Endothelial cell of umbilical vein (primary cell): Measurements from ENCODE around the gene MAP4K3. TPM values are rescaled to one million over a fixed set of nuclear protein-coding genes. Genes with fewer than 3 reads are reported as not detected.

Source experiments
- BruUV-seq: library from RNA; stranded (reverse); fragments of 400-500 nt; replicated peaks from 2 replicates; lab custom pipeline; 2021; lab: Mats Ljungman, UMichigan
- CTCF ChIA-PET: fragments of 300-600, 350-600 bp; sonication (Branson Sonifier 250); formaldehyde crosslinking; loops from one replicate; lab custom pipeline; 2021; ENCODE audit warnings: antibody characterized with exemption, inconsistent platforms; lab: Charles Lee
- POLR2A ChIA-PET: fragments of 300-600, 350-600 bp; sonication (Branson Sonifier 250); formaldehyde crosslinking; loops from one replicate; lab custom pipeline; 2021; ENCODE audit warnings: antibody characterized with exemption, inconsistent platforms; lab: Charles Lee
- DNase-seq: peaks from one replicate; pipeline ENCODE4 v3.0.0-alpha.2; 2011; ENCODE audit warnings: low read depth, low spot score
- FAIRE-seq: peaks from 2 replicates; lab custom pipeline; 2011; peaks lifted over from hg19 to GRCh38; lab: Jason Lieb, UNC
- H2AFZ ChIP-seq: 2 replicates; pipeline ENCODE4 v1.6.0; 2012; ENCODE audit warnings: low read depth, low read length, control low read depth, inconsistent platforms
- H3K27ac ChIP-seq: 2 replicates; pipeline ENCODE4 v1.5.1; 2011; ENCODE audit warnings: low read depth, mild to moderate bottlenecking, control low read depth, low read length, moderate library complexity; ENCODE audit not compliant: insufficient read depth
- H3K27me3 ChIP-seq, 2 experiments: 2 replicates each; pipeline versions ENCODE4 v1.6.0 to v1.6.1; 2011; ENCODE audit warnings: low read length in 2 of 2, mixed read lengths in 1 of 2; ENCODE audit not compliant: control insufficient read depth in 2 of 2, insufficient read depth in 2 of 2
- H3K36me3 ChIP-seq, 2 experiments: 2 replicates in 1 of 2; 3 replicates in 1 of 2; pipeline ENCODE4 v1.5.1; 2011; ENCODE audit warnings: low read length in 2 of 2, mild to moderate bottlenecking in 1 of 2, moderate library complexity in 1 of 2; ENCODE audit not compliant: control insufficient read depth in 2 of 2, insufficient read depth in 2 of 2; ENCODE audit errors: extremely low read depth in 1 of 2
- H3K4me1 ChIP-seq: 3 replicates; pipeline ENCODE4 v1.5.1; 2011; ENCODE audit warnings: mild to moderate bottlenecking, low read length; ENCODE audit not compliant: control insufficient read depth, insufficient read depth; ENCODE audit errors: extremely low read depth
- H3K4me2 ChIP-seq: 2 replicates; pipeline ENCODE4 v1.6.1; 2011; ENCODE audit warnings: low read length, control low read depth, mixed read lengths; ENCODE audit not compliant: insufficient read depth
- H3K4me3 ChIP-seq, 3 experiments: fragments of 200-600 bp in 1 of 3; sonication (generic), shearing (Covaris generic) in 1 of 3; replicated peaks in 1 of 3; 2 replicates each; pipeline ENCODE4 v1.5.1; 2011 to 2016; ENCODE audit warnings: control low read depth in 3 of 3, low read length in 3 of 3, mild to moderate bottlenecking in 2 of 3, inconsistent platforms in 1 of 3, low read depth in 1 of 3, moderate library complexity in 1 of 3; ENCODE audit not compliant: insufficient read depth in 1 of 3
- H3K79me2 ChIP-seq: 2 replicates; pipeline ENCODE4 v1.6.0; 2012; ENCODE audit warnings: low read length, inconsistent platforms; ENCODE audit not compliant: control insufficient read depth, insufficient read depth
- H3K9ac ChIP-seq: replicated peaks from 2 replicates; pipeline ENCODE3; 2011; ENCODE audit warnings: low read length, control low read depth; ENCODE audit not compliant: insufficient read depth; ENCODE audit errors: extremely low read depth
- H3K9me1 ChIP-seq: replicated peaks from 3 replicates; pipeline ENCODE4 v1.6.0; 2011; ENCODE audit warnings: mild to moderate bottlenecking, low read length; ENCODE audit not compliant: control insufficient read depth, insufficient read depth; ENCODE audit errors: extremely low read depth
- H3K9me3 ChIP-seq: replicated peaks from 2 replicates; pipeline ENCODE4 v1.5.1; 2012; ENCODE audit warnings: low read length, inconsistent platforms; ENCODE audit not compliant: control insufficient read depth, insufficient read depth
- H4K20me1 ChIP-seq: replicated peaks from 2 replicates; pipeline ENCODE3; 2011; ENCODE audit warnings: mild to moderate bottlenecking, low read length; ENCODE audit not compliant: control insufficient read depth, insufficient read depth; ENCODE audit errors: extremely low read depth
- EZH2 ChIP-seq: IDR thresholded peaks from 2 replicates; pipeline ENCODE4 v1.6.1; 2012; ENCODE audit warnings: borderline replicate concordance, low read depth, mild to moderate bottlenecking, moderate library complexity, low read length, inconsistent platforms; ENCODE audit not compliant: severe bottlenecking
- FOS ChIP-seq: IDR thresholded peaks from 2 replicates; pipeline ENCODE4 v1.6.1; 2011; ENCODE audit warnings: mild to moderate bottlenecking, low read length, moderate library complexity, borderline replicate concordance; ENCODE audit not compliant: insufficient read depth
- GATA2 ChIP-seq: IDR thresholded peaks from 2 replicates; pipeline ENCODE4 v1.7.0; 2011; ENCODE audit warnings: low read depth, mild to moderate bottlenecking, moderate library complexity, mixed read lengths, low read length; ENCODE audit not compliant: insufficient read length, insufficient read depth
- JUN ChIP-seq: IDR thresholded peaks from 2 replicates; pipeline ENCODE4 v1.6.1; 2011; ENCODE audit warnings: borderline replicate concordance, low read depth; ENCODE audit not compliant: insufficient read length, insufficient read depth
- MYC ChIP-seq: IDR thresholded peaks from one replicate; pipeline ENCODE4 v1.6.1; 2011; ENCODE audit warnings: mild to moderate bottlenecking, low read depth, low read length
- POLR2A ChIP-seq: IDR thresholded peaks from 2 replicates; pipeline ENCODE4 v1.6.1; 2012; ENCODE audit warnings: low read depth, mild to moderate bottlenecking, control low read depth, low read length
- POLR2AphosphoS5 ChIP-seq: IDR thresholded peaks from 2 replicates; pipeline ENCODE4 v1.6.1; 2012; ENCODE audit warnings: low read depth, mild to moderate bottlenecking, control low read depth, low read length, moderate library complexity; ENCODE audit not compliant: insufficient read depth
- dilution Hi-C: fragments of 300-500 bp; cut with MboI; formaldehyde crosslinking; loops from one replicate; pipeline ENCODE4 v1.15.0; 2019; ENCODE audit warnings: low sequenced_read_pairs; ENCODE audit not compliant: extremely low pct_ligation_motif_present
- intact Hi-C: fragments of 100-400 bp; cut with micrococcal nuclease; formaldehyde crosslinking; loops from one replicate; pipeline ENCODE4 v1.10.0; 2022
- polyA plus RNA-seq, 4 experiments: library from polyadenylated mRNA; depleted of rRNA in 3 of 4; stranded (reverse) in 3 of 4; unstranded in 1 of 4; fragments of >200 nt; gene quantifications; 2 replicates each; pipeline versions ENCODE4 v1.2.1 to v1.2.3, GENCODE V29; 2011 to 2012; ENCODE audit warnings: missing spikeins in 1 of 4
- total RNA-seq: library from RNA; stranded (reverse); gene quantifications from 2 replicates; pipeline ENCODE4 v1.2.3, GENCODE V29; 2021
- TF ChIP-seq, protein P1 (sequence below): IDR thresholded peaks from 2 replicates; pipeline ENCODE4 v1.6.1; 2011; ENCODE audit not compliant: insufficient read depth, insufficient read length
- TF ChIP-seq, protein P2 (sequence below), 2 donors: IDR thresholded peaks; 1 replicate in 1 of 2; 2 replicates in 1 of 2; pipeline ENCODE4 v1.5.1; 2011; ENCODE audit warnings: low read length in 2 of 2, mild to moderate bottlenecking in 2 of 2, moderate library complexity in 2 of 2, control low read depth in 1 of 2, inconsistent platforms in 1 of 2, low read depth in 1 of 2; ENCODE audit not compliant: insufficient read depth in 1 of 2; ENCODE audit errors: extremely low read depth in 1 of 2

The MAP4K3 gene
- total and polyA plus RNA-seq, 2 donors (not counting 3 experiments of a cell fraction or from before 2014, with no cell fraction given), result 8.0 to 45.9 TPM

DNA sequence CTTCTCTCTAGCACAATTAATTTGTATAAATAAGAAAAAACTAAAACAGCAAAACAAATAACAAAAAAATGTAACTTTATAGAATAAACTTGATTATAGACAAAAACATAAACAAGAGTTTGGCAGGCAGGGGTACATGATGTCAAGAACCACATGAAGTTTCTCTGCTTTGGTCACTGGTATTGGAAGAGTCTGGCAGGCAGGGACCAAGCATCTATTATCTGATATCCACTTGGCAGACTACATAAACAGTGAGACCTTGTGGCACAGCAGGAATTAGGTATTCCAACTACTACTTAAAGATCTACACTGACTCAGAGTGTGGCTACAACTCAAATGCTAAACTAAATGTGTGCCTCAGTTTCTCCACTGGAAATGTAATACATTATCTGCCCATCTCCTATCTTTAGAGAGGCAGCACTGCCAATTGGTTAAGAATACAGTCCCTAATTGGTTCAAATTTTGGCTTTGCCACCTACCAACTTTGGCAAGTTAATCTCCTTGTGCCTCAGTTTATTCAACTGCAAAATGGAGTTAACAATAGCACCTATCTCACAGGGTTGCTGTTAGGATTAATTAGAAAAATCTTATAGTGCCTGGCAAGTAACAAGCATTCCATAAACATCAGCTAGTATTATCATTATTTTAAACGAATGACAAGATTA lies 2.7 kb downstream of the MAP4K3 start:
- H3K27ac ChIP-seq, result no peak overlapping the region
- DNase-seq (no peak), FAIRE-seq (no peak)
- H3K9ac ChIP-seq, result no peak overlapping the region
- no peaks in the 10 kb centered on the region for H3K36me3 ChIP-seq
- ChIA-PET CTCF (interaction anchor here (1.5 to 3.2 kb wide), 2 partner anchors 42 to 54 kb away, joined by 3 to 16 read pairs; no protein-coding TSS in a partner anchor), POLR2A (no interaction called here)
- no peak overlapping the region for H3K4me3 ChIP-seq
- intact Hi-C loops (no loop called here), dilution Hi-C loops (no loop called here)
- no peaks in the 10 kb centered on the region for H3K9me3 ChIP-seq
- peaks cover 7% of the 10 kb centered on the region for H4K20me1 ChIP-seq
- H3K9me1 ChIP-seq, result no peaks in the 10 kb centered on the region
- peak overlapping the region; percentile 91 for H3K4me2 ChIP-seq
- no peak overlapping the region for H2AFZ ChIP-seq
- peaks cover 61% of the 10 kb centered on the region for H3K79me2 ChIP-seq
- no TSS peak for BruUV-seq
- peaks cover 26% of the 10 kb centered on the region for H3K4me1 ChIP-seq
- TF ChIP-seq, protein P1, sequence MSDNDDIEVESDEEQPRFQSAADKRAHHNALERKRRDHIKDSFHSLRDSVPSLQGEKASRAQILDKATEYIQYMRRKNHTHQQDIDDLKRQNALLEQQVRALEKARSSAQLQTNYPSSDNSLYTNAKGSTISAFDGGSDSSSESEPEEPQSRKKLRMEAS, result no peak
- no peak for TF ChIP-seq GATA2
- TF ChIP-seq, protein P2, sequence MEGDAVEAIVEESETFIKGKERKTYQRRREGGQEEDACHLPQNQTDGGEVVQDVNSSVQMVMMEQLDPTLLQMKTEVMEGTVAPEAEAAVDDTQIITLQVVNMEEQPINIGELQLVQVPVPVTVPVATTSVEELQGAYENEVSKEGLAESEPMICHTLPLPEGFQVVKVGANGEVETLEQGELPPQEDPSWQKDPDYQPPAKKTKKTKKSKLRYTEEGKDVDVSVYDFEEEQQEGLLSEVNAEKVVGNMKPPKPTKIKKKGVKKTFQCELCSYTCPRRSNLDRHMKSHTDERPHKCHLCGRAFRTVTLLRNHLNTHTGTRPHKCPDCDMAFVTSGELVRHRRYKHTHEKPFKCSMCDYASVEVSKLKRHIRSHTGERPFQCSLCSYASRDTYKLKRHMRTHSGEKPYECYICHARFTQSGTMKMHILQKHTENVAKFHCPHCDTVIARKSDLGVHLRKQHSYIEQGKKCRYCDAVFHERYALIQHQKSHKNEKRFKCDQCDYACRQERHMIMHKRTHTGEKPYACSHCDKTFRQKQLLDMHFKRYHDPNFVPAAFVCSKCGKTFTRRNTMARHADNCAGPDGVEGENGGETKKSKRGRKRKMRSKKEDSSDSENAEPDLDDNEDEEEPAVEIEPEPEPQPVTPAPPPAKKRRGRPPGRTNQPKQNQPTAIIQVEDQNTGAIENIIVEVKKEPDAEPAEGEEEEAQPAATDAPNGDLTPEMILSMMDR (IDR thresholded peaks at IDR 0.05; ENCODE audit: extremely low read depth in 1 of 2, insufficient read depth in 1 of 2, low read depth in 1 of 2, low read length in 2 of 2), result no peak
- TF ChIP-seq FOS, result no peak
- TF ChIP-seq EZH2, result no peak
- no peak for TF ChIP-seq JUN
- no peak for TF ChIP-seq MYC
- no peak for TF ChIP-seq POLR2AphosphoS5
- no peak for TF ChIP-seq POLR2A
- no peaks in the 10 kb centered on the region for H3K27me3 ChIP-seq
